ENCODE data around the gene NOP53. TPM values are rescaled to one million over a fixed set of nuclear protein-coding genes. Genes with fewer than 3 reads are reported as not detected.
A peak's percentile ranks its signal among the peaks of the same experiment; 100 is the strongest.

The NOP53 gene
- total RNA-seq, 2 donors from 2014 or later = 145 to 257 TPM

DNA sequence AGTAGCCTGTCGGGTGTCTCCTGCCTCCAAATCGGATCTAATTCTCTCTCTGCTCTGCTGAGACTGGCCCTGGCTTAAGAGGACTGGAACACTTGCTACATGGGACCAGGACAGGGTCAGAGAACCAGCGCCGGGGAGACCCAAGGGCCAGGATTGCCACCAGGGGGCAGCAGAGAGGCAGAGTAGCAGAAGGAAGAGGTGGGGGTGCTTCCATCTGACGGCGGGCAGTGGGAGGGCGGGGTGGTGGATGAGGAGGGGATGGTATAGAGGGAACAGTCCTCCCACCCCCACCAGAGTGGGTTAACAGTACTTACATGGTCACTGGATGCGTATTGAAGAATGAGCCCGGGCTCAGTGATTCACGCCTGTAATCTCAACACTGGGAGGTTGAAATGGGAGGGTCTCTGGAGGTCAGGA is 45.1 kb downstream of the NOP53 start:
- Histone ChIP-seq H3K4me1 (no peaks in the 10 kb centered on the region), H3K27ac (no peak overlapping the region), H3K4me3 (no peak overlapping the region), H3K9ac (ENCODE audit: low read depth in 2 of 2, low read length in 2 of 2) (no peak overlapping the region), H3K27me3 (no peaks in the 10 kb centered on the region), H3K36me3 (no peaks in the 10 kb centered on the region), H3K9me3 (no peaks in the 10 kb centered on the region)
- DNase-seq = peak; percentile 87
- peak; percentile 78 for TF ChIP-seq CTCF (IDR thresholded peaks at IDR 0.05)
- intact Hi-C loops (cut with DNase I) = loop anchor here (2.0 kb wide), 1 partner anchor 24 kb away; no protein-coding TSS in a partner anchor

DNA sequence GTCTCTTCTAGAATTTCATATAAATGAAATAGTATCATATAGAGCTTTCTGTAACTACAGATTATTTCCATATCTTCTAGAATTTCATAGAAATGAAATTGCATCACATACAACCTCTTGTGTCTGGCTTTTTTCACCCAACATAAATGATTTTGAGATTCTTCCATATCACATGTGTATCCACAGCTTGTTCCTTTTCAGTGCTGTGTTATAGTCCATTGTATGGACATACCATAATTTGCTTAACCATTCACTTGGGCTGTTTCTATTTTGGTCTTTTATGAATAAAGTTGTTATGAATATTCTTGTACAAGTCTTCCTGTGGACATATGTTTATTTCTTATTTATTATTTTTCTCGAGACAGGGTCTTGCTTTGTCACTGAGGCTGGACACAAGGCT is 47.3 kb downstream of the NOP53 start:
- H3K36me3 ChIP-seq = no peaks in the 10 kb centered on the region
- H3K27me3 ChIP-seq = no peaks in the 10 kb centered on the region
- DNase-seq = no peak
- H3K4me1 ChIP-seq = no peaks in the 10 kb centered on the region
- no peaks in the 10 kb centered on the region for H3K9me3 ChIP-seq
- no peak overlapping the region for H3K9ac ChIP-seq (ENCODE audit: low read depth in 2 of 2, low read length in 2 of 2)
- TF ChIP-seq CTCF (IDR thresholded peaks at IDR 0.05) = no peak
- intact Hi-C loops (cut with DNase I) = no loop called here
- H3K4me3 ChIP-seq = no peak overlapping the region
- no peak overlapping the region for H3K27ac ChIP-seq

GRCh38 chr19:47794526-47794925 is 49.2 kb downstream of the NOP53 start:
- no peaks in the 10 kb centered on the region for H3K27me3 ChIP-seq
- no peaks in the 10 kb centered on the region for H3K4me1 ChIP-seq
- H3K27ac ChIP-seq = no peak overlapping the region
- H3K4me3 ChIP-seq = no peak overlapping the region
- H3K9me3 ChIP-seq = no peaks in the 10 kb centered on the region
- no peak for DNase-seq
- no peak overlapping the region for H3K9ac ChIP-seq (ENCODE audit: low read depth in 2 of 2, low read length in 2 of 2)
- intact Hi-C loops (cut with DNase I) = no loop called here
- no peaks in the 10 kb centered on the region for H3K36me3 ChIP-seq
- no peak for TF ChIP-seq CTCF (IDR thresholded peaks at IDR 0.05)

GRCh38 chr19:47796785-47797184 is 51.4 kb downstream of the NOP53 start:
- intact Hi-C loops (cut with DNase I) = no loop called here
- no peak overlapping the region for H3K4me3 ChIP-seq
- no peak overlapping the region for H3K27ac ChIP-seq
- no peaks in the 10 kb centered on the region for H3K27me3 ChIP-seq
- no peak for TF ChIP-seq CTCF (IDR thresholded peaks at IDR 0.05)
- H3K9ac ChIP-seq (ENCODE audit: low read depth in 2 of 2, low read length in 2 of 2) = no peak overlapping the region
- no peak for DNase-seq
- H3K4me1 ChIP-seq = no peaks in the 10 kb centered on the region
- H3K9me3 ChIP-seq = no peaks in the 10 kb centered on the region
- no peaks in the 10 kb centered on the region for H3K36me3 ChIP-seq

DNA sequence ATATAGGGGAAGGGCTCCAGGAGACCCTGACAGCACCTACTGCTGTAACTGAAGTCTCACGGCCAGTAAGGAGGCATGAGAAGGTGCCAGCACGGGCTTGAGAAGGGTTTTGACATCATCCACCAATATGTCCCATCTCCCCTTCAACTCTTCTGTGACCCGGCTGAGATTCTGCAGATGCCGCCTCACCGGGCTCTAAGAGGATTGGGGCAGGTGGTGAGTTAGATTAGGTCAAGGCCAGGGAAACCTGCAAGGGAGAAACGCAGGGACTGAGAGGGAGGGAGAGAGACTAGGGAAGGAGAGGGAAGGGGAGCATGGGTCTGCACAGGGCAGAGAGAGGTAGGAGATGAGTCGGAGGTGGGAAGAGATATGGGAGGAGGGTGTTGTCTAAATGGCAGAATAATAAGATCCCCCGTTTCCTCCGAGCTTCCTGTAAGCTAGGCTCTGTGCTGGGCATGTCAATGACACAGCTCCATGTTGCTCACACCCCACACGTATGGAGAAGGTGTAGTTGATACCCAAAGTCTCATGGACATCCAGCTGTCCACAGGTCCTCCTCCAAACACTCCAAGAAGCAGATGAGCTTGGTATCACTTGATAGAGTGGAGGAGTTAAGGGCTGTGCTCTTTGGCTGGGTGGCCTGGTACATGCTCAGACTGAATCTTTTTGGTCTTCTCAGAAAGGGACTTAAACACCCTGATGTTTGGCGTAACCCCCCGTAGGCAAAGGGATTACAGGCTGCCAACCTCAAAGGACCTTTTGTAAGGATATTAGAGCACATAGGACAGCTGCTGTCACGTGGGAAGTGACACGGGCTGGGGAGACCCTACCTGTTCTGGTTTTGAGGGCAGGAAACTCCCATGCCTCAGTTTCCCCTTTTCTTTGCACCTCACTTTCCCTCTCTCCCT is 52.9 kb downstream of the NOP53 start:
- Histone ChIP-seq H3K27me3 (no peaks in the 10 kb centered on the region), H3K4me1 (no peaks in the 10 kb centered on the region), H3K27ac (no peak overlapping the region), H3K4me3 (no peak overlapping the region), H3K9ac (ENCODE audit: low read depth in 2 of 2, low read length in 2 of 2) (no peak overlapping the region), H3K36me3 (no peaks in the 10 kb centered on the region), H3K9me3 (no peaks in the 10 kb centered on the region)
- TF ChIP-seq CTCF (IDR thresholded peaks at IDR 0.05) = no peak
- intact Hi-C loops (cut with DNase I) = no loop called here
- no peak for DNase-seq

Data from colonic mucosa (tissue), 4 donors.